Jurkat, Clone E6-1 (cell line): ENCODE data around the gene OASL.

Experiments
- DNase-seq: peaks from one replicate; pipeline ENCODE4 v3.0.0-alpha.2; 2011; ENCODE audit warnings: low read depth, low spot score
- H3K4me3 ChIP-seq: 2 replicates; pipeline ENCODE4 v1.5.1; 2011; ENCODE audit warnings: mild to moderate bottlenecking, low read length, control low read depth, moderate library complexity

The OASL gene

GRCh38 chr12:120977531-120978295 is 61.3 kb downstream of the OASL start:
- no peak overlapping the region for H3K4me3 ChIP-seq
- no peak for DNase-seq

GRCh38 chr12:120972870-120973543 is 66.0 kb downstream of the OASL start:
- no peak overlapping the region for H3K4me3 ChIP-seq
- DNase-seq = no peak

GRCh38 chr12:120971299-120972180 is 67.5 kb downstream of the OASL start:
- H3K4me3 ChIP-seq = no peak overlapping the region
- DNase-seq = peak; percentile 86

GRCh38 chr12:120970310-120970709 is 68.7 kb downstream of the OASL start:
- no peak overlapping the region for H3K4me3 ChIP-seq
- no peak for DNase-seq
